Stimulated activated CD8-positive, alpha-beta memory T cell treated with anti-CD3 and anti-CD28 coated beads, Interleukin-4, amount 100 ng/mL, for 48 hours (primary cell): ENCODE data around the gene PLA2R1.
"Not testable (repeated sequence)": the region's sequence is repeated elsewhere in the genome, so short reads cannot be mapped to it uniquely, and the experiment has no call there.

Experiments used
- DNase-seq: peaks from one replicate; pipeline ENCODE4 v3.0.0-alpha.2; 2020

PLA2R1 gene

DNA sequence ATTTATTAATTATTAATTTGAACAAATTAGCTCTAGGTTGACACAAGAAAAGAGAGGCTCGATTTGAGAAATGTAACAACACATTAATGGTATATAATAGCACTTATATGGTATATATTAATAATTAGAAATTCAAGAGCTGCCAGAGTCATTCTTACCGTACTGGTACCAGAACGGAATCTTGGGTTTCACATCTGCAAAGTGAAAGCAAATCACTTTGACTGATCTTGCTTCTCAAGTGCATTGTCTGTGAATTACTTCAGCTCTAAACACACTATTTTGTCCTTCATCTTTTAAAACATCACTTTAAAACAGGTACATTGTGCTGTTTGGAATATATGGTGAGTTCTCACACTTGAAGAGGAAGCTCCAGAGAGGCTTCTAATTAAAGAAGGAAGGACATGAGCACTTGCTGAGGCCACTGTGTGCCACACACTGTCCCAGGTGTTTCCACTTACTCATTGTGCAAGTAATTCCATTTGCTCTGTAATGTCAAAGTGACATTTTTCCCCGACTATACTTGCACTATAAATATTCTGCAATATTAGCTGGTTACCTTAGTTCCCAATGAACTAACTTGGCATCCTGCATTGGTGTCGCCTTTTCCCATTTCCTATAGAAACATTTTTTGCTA, 85.8 kb downstream of the PLA2R1 start:
- no peak for DNase-seq

DNA sequence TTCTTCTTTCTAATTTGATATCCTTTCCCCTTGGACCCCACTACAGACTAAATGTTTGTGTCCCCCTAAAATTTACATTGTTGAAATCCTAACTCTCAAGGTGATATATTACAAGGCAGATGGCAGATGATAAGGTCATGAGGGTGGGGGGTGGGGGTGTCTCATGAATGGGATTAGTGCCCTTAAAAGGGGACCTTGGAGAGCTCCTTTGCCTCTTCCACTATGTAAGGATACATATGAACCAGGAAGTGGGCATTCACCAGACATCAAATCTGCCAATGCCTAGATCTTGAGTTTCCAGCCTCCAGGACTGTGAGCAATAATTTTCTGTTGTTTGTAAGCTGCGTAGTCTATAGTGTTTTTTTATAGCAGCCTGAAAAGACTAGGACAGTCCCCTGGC, 89.1 kb downstream of the PLA2R1 start:
- no peak for DNase-seq

DNA sequence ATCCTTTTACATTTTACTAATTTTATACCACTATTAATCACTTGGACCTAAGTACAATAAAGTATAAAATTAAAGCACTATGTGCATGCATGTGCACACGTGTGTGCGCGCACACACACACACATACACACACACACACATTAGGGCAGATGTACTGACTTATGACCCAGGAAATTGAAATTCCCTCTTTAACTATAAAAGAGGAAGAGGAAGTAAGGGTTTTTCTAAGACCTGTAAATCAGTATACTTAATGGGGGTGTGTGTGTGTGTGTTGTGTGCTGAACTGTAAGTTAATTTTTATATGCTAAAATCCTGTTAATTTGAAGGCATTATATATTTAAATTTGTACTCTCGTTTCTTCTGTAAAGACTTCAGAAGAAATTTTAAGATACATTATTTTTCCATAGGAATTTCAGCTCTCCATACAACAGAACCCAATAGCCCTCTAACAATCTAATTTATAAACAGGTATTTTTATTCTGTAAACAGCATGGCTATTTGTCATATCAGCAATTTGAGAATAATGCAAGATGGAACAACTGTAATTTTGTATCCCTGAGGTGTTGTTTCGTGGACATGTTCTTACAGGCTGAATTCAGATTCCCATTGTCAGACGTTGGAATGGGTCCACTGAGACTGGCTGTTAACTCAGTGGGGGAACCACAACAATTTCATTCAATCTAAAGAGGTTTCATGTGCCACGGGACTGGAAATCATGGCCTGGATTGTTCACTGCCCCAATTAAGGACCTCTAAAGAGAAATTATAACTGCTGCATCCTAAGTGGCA, 90.9 kb downstream of the PLA2R1 start:
- DNase-seq = no peak

DNA sequence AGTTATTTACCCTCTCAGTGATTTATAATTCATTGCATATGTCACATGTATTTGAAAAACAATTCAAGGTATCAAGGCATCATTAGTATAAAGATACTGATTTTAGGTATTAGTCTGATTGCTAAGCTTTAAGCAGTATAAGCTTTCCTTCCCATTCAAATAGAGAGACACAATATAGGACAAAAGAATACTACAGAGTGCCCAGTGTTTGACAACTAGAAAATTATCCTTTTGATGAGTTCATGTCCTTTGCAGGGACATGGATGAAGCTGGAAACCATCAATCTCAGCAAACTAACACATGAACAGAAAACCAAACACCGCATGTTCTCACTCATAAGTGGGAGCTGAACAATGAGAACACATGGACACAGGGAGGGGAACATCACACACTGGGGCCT, 91.9 kb downstream of the PLA2R1 start:
- not testable (repeated sequence) for DNase-seq

DNA sequence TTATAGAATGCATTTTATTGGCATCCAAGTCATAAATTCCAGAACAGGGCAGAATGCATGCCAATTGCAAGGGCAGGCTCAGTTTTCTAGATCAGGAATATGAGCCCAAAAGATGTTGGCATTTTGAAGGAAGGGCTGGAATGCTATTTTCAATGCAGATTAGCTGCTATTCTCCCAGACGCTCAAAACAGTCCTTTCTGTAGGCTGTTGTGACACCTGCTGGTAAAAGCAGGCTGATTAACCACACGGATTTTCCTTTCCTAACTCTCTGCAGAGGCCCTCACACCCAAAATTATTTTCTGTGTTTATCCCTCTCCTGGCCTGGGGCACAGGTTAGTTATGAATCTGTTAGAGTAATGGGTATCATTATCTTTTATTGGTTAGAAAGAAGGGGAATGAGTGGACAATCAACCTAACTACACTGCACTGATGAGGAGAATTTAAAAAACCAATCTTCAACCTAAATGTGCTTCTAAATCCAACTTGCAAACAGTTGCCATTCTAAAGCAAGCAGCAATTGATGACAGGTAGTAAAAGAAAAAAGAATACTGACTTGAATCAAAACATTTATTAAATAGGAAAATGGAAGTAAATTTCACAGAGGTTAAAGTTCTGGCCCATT, 94.0 kb downstream of the PLA2R1 start:
- no peak for DNase-seq

DNA sequence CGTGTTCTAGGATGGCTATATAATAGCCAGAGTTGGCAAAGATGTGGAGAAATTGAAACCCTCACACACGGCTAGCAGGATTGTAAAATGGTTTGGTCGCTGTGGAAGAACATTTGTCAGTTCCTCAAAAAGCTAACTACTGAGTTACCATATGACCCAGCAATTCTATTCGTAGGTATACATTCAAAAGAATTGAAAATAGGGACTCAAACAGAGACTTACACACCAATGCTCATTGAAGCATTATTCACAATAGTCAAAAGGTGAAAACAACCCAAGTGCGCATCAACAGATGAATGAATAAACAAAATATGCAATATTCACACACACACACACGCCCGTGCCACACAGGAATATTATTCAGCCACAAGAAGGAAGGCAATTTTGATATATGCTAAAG, 98.7 kb downstream of the PLA2R1 start:
- DNase-seq = no peak

DNA sequence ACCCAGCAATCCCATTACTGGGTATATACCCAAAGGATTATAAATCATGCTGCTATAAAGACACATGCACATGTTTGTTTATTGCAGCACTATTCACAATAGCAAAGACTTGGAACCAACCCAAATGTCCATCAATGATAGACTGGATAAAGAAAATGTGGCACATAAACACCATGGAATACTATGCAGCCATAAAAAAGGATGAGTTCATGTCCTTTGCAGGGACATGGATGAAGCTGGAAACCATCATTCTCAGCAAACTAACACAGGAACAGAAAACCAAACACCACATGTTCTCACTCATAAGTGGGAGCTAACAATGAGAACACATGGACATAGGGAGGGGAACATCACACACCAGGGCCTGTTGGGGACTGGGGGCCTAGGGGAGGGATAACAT, 99.9 kb downstream of the PLA2R1 start:
- DNase-seq = not testable (repeated sequence)

DNA sequence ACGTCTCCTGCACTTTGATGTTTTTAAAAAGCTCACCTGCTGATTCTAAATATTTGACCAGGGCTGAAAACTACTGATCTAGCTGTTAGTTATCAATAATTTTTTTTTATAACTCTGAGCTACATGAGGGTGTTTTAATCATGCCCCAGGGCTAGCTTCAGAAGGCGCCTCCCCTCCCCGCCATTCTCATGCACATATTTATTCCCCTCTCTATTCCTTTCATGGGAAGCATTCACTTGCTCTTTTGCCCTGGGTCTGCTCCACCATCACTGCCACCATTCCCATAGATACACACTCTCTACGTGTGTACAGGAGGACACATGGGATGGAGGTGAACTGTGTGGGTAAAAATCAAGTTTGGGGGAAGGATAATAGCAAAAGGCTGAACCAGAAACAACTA, 101.0 kb downstream of the PLA2R1 start:
- DNase-seq = no peak

DNA sequence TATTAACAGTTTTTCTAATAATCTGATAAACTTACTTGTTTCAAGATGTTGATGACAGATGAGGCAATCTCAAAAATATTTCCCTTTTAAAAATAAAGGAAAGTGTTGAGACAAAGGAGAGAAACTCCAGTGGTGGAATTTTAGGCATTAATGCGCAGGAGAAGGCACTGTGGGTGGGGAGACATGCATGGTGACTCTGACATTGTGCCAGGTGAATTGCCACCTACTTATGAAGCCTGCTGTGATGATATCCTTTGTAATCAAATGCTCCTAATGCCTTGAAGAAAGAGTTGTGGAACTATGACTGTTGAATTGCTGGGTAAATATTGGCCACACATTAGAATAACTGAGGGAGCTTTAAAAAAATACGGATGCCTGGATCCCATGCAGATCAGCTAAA, 101.4 kb downstream of the PLA2R1 start:
- DNase-seq = no peak

DNA sequence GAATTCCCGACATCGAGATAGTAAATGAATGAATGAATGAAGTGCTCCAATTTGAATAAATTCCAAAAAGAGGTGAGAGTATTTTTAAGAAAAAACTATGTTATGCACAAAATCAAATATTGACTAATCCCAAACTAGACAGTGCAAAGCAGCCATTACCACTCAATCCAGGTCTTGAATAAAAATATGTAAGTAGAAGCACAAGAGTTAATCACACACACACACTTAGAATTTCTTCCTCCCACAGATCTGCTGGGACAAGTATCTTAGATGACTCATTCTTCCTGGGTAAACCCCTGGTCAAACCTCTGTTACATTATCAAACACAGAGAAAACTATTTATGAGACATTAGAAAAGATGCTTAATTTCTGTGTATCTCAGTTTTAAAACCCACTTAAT, 102.0 kb downstream of the PLA2R1 start:
- DNase-seq = no peak

DNA sequence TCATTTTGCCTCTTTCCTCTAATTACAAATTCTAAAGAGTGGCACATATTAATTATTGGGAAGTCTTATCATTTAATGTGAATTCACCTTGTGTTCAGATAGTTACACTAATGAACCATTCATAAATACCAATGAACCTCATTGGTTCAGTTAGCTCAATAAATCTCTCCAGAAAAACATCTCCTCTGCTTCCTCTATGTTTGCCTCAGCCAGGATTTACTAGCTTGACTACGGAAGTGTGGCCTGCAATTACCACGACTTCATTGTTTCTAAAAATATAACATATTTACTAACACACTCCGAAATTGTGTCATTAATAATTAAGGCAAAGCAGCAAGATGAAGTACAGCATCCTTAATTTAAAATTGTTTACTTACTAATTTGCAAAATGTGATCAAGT, 103.3 kb downstream of the PLA2R1 start:
- no peak for DNase-seq

DNA sequence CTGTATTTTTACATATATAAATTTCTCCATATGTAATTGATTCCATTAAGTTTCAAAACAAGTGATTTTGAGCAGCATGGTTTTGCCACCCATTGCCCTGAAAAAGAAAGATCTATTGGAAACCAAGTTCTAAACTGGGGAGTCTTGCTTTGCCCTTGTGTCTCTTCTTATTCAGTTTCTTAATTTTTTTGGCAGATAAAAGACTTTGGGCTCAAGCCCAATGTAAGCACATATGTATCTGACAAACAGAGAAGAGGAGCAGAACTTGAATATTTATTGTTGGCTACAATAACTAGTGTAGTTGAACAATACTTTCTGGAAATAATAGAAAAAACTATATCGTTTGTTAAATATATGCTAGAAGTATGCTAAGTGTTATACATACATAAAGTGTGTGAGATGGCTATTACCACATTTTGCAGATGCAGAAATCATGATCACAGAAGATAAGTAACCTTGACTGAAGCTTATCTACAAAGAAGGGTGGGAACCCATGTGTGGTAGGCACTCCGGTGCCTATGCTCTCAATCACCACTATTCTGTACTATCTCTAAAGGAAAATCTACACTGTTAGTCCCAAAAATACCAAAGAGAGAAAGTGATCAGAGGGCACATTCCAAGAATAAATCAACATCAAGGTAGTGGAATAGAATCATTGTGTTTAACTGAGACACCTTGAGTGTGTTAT, 109.1 kb downstream of the PLA2R1 start:
- DNase-seq = no peak

DNA sequence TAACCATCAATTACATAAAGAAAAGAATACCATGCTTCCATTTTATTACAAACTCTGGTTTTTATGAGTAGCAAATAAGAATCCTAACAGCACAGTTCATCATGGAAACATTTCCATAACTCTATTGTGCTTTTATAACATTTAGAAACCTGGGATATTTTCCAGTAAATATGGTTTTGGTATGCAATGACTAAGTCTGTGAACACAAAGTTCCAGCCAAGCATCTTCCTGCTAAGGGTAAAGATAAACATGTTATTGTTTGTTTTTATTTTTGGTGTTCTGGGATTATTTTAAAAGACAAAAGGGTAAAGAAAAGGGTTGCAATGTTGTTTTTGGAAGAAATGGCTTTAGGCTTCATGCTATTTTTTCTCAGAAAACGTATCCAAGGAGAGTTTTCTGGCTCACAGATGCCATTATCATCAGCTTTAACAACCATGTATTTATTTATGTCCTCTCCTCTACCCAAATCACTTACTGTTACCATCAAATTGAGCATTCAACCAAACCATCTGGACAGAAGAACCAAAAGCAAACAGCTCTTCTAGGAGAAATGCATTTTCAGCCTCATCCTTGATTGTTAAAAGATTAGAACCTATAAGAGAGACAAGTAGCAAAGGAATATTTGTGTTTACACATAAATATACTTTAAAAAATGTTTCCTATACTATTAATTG, 116.0 kb downstream of the PLA2R1 start:
- no peak for DNase-seq

DNA sequence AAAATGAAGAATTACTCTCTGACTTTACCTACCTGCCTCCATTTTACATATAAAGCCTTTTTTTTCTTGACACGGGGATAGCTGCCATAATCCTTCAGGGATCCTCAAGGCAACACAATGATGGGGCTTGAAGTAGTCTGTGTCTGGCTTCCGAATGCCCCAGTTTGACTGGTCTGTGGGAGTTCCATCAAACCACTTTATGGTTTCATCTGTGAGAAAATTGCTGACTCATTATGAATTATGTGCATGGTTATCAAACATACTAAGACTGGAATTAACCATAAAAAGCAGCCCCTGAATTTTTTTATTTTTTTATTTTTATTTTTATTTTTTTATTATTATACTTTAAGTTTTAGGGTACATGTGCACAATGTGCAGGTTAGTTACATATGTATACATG, 117.5 kb downstream of the PLA2R1 start:
- DNase-seq = no peak

DNA sequence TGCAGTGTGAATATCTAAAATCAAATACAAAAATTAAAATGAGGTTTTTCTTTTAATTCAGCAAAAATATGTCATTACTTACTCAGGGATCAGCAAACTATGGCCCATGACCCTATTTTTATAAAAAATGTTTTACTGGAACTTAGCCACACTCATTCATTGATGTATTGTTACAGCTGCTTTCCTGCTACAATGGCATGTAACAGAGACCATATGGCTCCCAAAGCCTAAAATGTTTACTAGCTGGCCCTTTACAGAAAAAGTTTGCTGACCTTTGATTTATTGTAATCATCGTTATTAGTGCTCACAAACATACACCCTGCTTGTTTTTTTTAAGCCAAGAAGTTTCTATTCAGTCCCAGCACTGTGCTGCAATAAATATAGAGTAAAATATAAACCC, 120.3 kb downstream of the PLA2R1 start:
- no peak for DNase-seq

DNA sequence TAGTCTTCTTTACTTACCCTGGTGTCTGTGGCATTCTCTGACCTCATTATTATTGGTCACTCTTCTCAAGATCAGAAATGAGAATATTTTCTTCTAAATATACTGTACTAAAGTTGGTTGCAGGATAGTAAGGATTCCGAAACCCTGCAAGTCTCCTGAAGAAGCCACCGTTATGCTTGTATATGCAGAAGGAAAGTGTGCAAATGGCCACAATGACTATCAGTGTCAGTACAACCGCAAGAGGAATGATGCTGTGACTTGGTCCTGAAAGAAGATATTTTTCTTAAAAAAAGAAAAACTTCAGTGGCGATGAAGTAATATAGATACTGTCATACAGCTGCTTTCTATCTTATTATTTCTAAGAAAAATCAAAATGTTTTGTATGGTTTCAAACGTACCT, 120.7 kb downstream of the PLA2R1 start:
- no peak for DNase-seq

DNA sequence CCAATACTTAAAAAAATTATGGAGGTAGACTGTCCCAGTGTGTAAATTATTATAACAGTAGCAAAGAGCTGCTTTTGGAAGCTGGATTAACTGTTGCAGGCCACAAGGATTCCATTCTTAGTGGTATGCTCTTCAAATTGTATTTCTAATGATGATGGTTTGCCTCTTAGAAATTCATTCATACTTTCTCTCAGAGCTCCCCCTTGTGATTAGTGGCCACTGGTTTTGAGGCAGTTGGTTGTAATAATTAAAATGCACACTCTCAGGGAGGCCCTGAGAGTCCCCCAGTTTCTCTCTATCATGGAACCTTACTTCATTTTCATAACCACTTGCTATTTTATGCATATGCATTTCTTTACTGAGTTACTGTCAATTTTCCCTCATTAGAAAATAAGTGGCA, 122.5 kb downstream of the PLA2R1 start:
- no peak for DNase-seq

DNA sequence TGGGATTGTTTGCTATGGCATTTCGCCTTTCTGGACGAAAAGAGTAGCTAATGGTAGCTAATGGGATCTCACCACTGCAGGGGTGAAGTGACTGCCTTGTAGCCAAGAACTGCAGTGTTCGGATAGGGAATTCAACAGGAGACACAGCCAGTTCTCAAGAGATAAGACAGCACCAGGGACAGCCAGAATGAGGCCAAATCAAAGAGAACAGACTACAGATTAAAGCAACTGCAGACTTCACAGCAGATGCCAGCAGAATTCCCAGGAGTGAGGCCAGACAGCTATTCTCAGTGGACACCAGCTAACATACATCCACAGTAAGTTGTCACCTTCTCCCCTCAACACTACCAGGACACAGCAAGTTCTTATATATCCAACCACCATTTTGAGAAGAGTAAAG, 124.0 kb downstream of the PLA2R1 start:
- no peak for DNase-seq

DNA sequence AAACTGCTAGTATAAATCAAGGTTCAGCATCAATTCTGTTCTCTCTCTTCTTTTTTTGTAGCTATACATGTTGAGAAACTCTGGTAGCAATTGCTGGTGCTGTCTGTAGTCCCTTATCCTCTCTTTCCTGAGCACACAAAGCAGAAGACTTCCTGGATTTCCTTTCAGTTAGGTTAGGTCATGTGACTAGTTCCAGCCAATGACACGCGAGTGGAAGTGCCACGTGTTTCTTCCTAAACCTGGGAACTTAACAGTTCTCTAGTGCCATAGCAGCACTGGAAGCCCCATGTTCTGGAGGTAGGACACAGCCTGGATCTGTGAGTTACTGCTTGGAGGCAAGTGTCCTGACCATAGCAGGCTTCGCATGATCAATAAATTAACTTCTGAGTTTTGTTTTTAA, 125.9 kb downstream of the PLA2R1 start:
- no peak for DNase-seq

DNA sequence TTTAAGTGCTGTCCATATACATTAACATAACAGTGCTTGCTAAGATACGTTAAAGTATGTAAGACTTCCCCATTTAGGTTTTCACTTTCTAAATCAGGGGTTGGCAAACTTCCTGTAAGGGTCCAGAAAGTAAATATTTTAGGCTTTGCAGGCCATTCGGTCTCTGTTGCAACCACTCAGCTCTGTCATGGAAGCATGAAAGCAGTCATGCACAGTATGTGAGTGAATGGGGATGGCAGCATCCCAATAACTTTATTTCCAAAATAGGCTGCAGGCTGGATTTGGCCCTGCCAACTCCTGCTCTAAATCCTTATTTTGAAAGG, 128.7 kb downstream of the PLA2R1 start:
- no peak for DNase-seq

DNA sequence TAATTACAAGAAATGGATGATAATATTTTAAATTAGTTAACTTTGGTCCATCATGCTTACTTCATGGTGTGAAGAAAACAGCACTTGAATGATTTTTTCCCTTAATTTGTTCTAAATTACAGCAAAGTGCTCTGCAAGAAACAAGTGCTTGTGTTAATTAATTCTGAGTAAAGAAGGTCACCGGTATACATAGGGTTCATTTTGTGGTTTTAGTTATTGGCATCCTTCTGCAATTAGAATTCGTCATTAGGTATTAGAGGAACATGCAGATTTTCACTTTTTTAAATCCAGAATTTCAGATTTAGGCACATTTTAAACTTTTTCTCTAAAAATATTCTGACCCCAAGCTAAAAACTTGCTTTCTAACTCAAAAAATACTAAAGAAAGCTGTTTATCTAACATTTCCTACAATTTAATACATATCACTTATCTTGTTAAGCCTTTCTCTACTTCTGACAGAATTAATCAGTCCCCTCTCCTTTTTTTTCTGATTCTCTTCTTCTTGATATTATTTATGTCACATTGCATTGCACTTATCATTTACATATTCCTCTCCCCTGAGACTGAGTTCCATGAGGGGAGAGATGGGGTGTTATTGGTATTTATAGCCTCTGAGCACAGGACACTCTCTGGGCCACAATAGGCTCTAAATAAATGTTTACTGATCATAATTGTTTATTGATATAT, 129.2 kb downstream of the PLA2R1 start:
- no peak for DNase-seq

DNA sequence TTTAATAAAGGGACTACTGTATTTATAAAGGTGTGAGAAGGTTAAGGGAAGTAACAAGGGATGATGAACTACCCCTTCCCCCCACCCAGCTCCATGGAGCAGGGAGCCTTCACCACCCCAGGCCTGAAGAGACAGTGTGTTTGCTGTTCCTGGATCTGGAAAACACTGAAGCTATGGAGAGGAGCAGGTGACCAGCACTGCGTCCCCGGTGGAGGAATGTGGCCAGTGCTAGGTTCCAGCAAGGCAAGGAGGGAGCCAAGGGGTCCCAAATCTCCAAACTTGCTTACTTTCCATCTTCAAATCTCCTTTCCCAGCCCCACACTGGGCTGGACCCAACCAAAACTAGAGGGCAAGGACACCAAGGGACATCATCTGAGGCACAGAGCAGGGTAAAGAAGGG, 135.7 kb downstream of the PLA2R1 start:
- DNase-seq = no peak

DNA sequence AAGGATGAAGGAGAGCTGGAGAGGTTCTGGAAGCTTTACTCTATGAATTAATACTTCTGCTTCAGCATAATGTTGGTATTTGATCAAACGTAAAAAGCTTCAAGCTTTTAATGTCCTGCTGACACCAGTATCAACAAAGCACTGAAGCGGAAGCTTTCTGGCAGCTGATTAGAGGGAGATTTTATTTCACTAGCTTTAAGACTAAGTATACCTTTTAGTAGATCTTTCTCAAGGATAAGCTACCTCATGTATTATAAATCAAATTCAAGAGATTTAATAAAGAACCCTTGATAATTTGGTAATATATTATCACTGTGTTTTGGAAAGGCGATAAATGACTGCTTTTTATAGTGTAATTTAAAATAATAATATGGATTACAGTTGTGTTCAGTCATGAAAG, 136.4 kb downstream of the PLA2R1 start:
- no peak for DNase-seq
